Panc1 (cell line): ENCODE data around the gene GPC6. TPM values are rescaled to one million over a fixed set of nuclear protein-coding genes. Genes with fewer than 3 reads are reported as not detected.

Source experiments
- ATAC-seq: fragments of 200-7000 bp; cut with Tn5 transposase; 2 replicates; pipeline ENCODE4 v1.9.1; 2020; ENCODE audit warnings: mild to moderate bottlenecking, moderate library complexity
- BruUV-seq: library from RNA; stranded (reverse); fragments of 400-500 nt; replicated peaks from 2 replicates; lab custom pipeline; 2021; lab: Mats Ljungman, UMichigan
- CTCF ChIA-PET: fragments of 300-600 bp; sonication (Branson Sonifier 250); formaldehyde crosslinking; loops from one replicate; lab custom pipeline; 2022; ENCODE audit warnings: antibody characterized with exemption; lab: Charles Lee
- POLR2A ChIA-PET: fragments of 300-600 bp; sonication (Branson Sonifier 250); formaldehyde crosslinking; loops from one replicate; lab custom pipeline; 2022; ENCODE audit warnings: antibody characterized with exemption; lab: Charles Lee
- DNase-seq: peaks from one replicate; pipeline ENCODE4 v3.0.0-alpha.2; 2010; ENCODE audit warnings: low read depth, low spot score
- H3K27ac ChIP-seq: 2 replicates; pipeline ENCODE4 v1.5.1; 2011; ENCODE audit warnings: mild to moderate bottlenecking, low read length, inconsistent platforms
- H3K27me3 ChIP-seq: fragments of 200-500 bp; sonication (Bioruptor generic); 2 replicates; pipeline ENCODE4 v1.6.0; 2014; ENCODE audit warnings: low read length, inconsistent platforms; ENCODE audit not compliant: control insufficient read depth, insufficient read depth
- H3K36me3 ChIP-seq: fragments of 200-500 bp; sonication (Bioruptor generic); 2 replicates; pipeline ENCODE4 v1.5.1; 2014; ENCODE audit warnings: inconsistent platforms, mild to moderate bottlenecking, low read length, moderate library complexity; ENCODE audit not compliant: control insufficient read depth, insufficient read depth
- H3K4me1 ChIP-seq: 2 replicates; pipeline ENCODE4 v1.5.1; 2011; ENCODE audit warnings: inconsistent platforms, mild to moderate bottlenecking, low read length, moderate library complexity; ENCODE audit not compliant: control insufficient read depth, insufficient read depth
- H3K4me3 ChIP-seq, 2 experiments: 2 replicates each; pipeline ENCODE4 v1.5.1; 2011 to 2012; ENCODE audit warnings: low read depth in 2 of 2, low read length in 2 of 2, mild to moderate bottlenecking in 2 of 2, inconsistent platforms in 1 of 2, moderate library complexity in 1 of 2
- H3K9me3 ChIP-seq: fragments of 200-500 bp; sonication (Bioruptor generic); 2 replicates; pipeline ENCODE4 v1.5.1; 2014; ENCODE audit warnings: low read depth, mild to moderate bottlenecking, inconsistent platforms, low read length, moderate library complexity; ENCODE audit not compliant: control insufficient read depth, insufficient read depth
- POLR2AphosphoS5 ChIP-seq: IDR thresholded peaks from 2 replicates; pipeline ENCODE4 v1.6.1; 2012; ENCODE audit warnings: mild to moderate bottlenecking, low read depth, low read length, moderate library complexity
- SIN3A ChIP-seq: IDR thresholded peaks from 2 replicates; pipeline ENCODE4 v1.6.1; 2012; ENCODE audit warnings: low read depth, mild to moderate bottlenecking, low read length, moderate library complexity, borderline replicate concordance; ENCODE audit not compliant: insufficient read depth
- TCF7L2 ChIP-seq: IDR thresholded peaks from 2 replicates; pipeline ENCODE4 v1.6.1; 2011; ENCODE audit warnings: mild to moderate bottlenecking, low read depth, low read length, inconsistent platforms
- in situ Hi-C: cut with HindIII; loops from 2 replicates; pipeline ENCODE4 v1.10.0; 2016; ENCODE audit warnings: low sequenced_read_pairs, low pct_unique_long_range_greater_than_20kb
- intact Hi-C: fragments of 100-400 bp; cut with micrococcal nuclease; formaldehyde crosslinking; loops from one replicate; pipeline ENCODE4 v1.10.0; 2022; ENCODE audit not compliant: unreplicated experiment
- total RNA-seq: library from RNA; stranded (reverse); gene quantifications from one replicate; pipeline ENCODE4 v1.2.1, GENCODE V29; 2021; ENCODE audit not compliant: unreplicated experiment
- TF ChIP-seq, protein P1 (sequence below): fragments of 450-650 bp; IDR thresholded peaks from 2 replicates; pipeline ENCODE4 v1.5.1; 2017; ENCODE audit warnings: mild to moderate bottlenecking
- TF ChIP-seq, protein P2 (sequence below), 2 experiments: IDR thresholded peaks; 2 replicates each; pipeline ENCODE4 v1.6.1; 2011 to 2012; ENCODE audit warnings: low read depth in 2 of 2, control low read depth in 1 of 2, low read length in 1 of 2, mild to moderate bottlenecking in 1 of 2, moderate library complexity in 1 of 2; ENCODE audit not compliant: insufficient read depth in 1 of 2

Gene GPC6
- total RNA-seq, 1 experiment from 2014 or later: 4.8 TPM

DNA sequence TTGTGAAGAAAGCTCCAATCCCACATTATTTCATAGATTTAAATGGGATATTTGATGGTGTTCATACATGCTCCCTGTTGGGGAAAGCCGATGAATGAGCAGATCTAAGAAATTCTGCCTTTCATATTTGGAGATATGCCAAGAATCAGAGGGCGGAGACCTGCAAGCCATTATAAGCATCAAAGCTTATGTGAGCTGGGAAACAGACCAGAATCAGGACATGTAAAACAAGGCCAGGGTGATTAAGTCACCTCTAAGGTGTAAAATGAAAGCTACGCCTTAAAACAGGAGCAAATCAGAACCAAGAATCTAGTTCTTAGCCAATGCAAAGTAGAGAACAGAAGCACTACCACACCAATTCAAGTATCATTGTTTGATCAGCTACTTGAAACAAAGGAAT, 860.5 kb downstream of the GPC6 start:
- Histone ChIP-seq H3K9me3 (no peaks in the 10 kb centered on the region), H3K36me3 (no peaks in the 10 kb centered on the region), H3K4me1 (no peaks in the 10 kb centered on the region), H3K27ac (no peak overlapping the region), H3K4me3 (no peak overlapping the region), H3K27me3 (no peaks in the 10 kb centered on the region)
- POLR2A ChIA-PET: no interaction called here
- DNase-seq (no peak), ATAC-seq (no peak)
- intact Hi-C loops (no loop called here), in situ Hi-C loops (no loop called here)
- TF ChIP-seq POLR2AphosphoS5 (no peak), TCF7L2 (no peak), SIN3A (no peak)
- TF ChIP-seq, protein P1, sequence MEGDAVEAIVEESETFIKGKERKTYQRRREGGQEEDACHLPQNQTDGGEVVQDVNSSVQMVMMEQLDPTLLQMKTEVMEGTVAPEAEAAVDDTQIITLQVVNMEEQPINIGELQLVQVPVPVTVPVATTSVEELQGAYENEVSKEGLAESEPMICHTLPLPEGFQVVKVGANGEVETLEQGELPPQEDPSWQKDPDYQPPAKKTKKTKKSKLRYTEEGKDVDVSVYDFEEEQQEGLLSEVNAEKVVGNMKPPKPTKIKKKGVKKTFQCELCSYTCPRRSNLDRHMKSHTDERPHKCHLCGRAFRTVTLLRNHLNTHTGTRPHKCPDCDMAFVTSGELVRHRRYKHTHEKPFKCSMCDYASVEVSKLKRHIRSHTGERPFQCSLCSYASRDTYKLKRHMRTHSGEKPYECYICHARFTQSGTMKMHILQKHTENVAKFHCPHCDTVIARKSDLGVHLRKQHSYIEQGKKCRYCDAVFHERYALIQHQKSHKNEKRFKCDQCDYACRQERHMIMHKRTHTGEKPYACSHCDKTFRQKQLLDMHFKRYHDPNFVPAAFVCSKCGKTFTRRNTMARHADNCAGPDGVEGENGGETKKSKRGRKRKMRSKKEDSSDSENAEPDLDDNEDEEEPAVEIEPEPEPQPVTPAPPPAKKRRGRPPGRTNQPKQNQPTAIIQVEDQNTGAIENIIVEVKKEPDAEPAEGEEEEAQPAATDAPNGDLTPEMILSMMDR: no peak
- TF ChIP-seq, protein P2, sequence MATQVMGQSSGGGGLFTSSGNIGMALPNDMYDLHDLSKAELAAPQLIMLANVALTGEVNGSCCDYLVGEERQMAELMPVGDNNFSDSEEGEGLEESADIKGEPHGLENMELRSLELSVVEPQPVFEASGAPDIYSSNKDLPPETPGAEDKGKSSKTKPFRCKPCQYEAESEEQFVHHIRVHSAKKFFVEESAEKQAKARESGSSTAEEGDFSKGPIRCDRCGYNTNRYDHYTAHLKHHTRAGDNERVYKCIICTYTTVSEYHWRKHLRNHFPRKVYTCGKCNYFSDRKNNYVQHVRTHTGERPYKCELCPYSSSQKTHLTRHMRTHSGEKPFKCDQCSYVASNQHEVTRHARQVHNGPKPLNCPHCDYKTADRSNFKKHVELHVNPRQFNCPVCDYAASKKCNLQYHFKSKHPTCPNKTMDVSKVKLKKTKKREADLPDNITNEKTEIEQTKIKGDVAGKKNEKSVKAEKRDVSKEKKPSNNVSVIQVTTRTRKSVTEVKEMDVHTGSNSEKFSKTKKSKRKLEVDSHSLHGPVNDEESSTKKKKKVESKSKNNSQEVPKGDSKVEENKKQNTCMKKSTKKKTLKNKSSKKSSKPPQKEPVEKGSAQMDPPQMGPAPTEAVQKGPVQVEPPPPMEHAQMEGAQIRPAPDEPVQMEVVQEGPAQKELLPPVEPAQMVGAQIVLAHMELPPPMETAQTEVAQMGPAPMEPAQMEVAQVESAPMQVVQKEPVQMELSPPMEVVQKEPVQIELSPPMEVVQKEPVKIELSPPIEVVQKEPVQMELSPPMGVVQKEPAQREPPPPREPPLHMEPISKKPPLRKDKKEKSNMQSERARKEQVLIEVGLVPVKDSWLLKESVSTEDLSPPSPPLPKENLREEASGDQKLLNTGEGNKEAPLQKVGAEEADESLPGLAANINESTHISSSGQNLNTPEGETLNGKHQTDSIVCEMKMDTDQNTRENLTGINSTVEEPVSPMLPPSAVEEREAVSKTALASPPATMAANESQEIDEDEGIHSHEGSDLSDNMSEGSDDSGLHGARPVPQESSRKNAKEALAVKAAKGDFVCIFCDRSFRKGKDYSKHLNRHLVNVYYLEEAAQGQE (IDR thresholded peaks at IDR 0.05; ENCODE audit: insufficient read depth in 1 of 2, low read depth in 2 of 2, low read length in 1 of 2): no peak
- CTCF ChIA-PET: no interaction called here
- no TSS peak for BruUV-seq

DNA sequence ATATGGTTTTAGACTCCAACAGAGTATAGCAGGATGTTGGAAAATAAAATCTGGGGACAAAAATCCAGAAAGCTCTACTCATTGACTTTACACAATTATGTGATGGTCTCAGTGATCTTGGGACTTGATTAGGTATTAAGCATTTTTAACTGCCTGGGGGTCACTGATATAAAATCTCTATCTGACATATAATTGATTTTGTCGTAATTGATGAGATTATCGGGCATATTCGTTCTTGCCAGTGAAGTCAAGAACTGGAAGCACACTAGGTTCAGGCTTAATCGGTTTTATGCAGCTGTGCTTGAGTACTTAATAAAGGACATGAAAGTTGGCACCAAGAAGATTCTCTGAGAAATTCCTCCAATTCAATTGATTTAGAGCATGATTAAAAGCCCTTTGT, 862.1 kb downstream of the GPC6 start:
- ChIA-PET POLR2A (no interaction called here), CTCF (no interaction called here)
- no peak overlapping the region for H3K4me3 ChIP-seq
- ATAC-seq (no peak), DNase-seq (no peak)
- no peaks in the 10 kb centered on the region for H3K36me3 ChIP-seq
- in situ Hi-C loops: no loop called here
- TF ChIP-seq SIN3A: no peak
- TF ChIP-seq, protein P2 (IDR thresholded peaks at IDR 0.05; ENCODE audit: insufficient read depth in 1 of 2, low read depth in 2 of 2, low read length in 1 of 2): no peak
- no peak for TF ChIP-seq TCF7L2
- TF ChIP-seq POLR2AphosphoS5: no peak
- TF ChIP-seq, protein P1: no peak
- no TSS peak for BruUV-seq
- intact Hi-C loops: no loop called here
- H3K4me1 ChIP-seq: no peaks in the 10 kb centered on the region
- no peaks in the 10 kb centered on the region for H3K27me3 ChIP-seq
- H3K27ac ChIP-seq: no peak overlapping the region
- no peaks in the 10 kb centered on the region for H3K9me3 ChIP-seq
